ENCODE results near the gene C1orf116.

DNA sequence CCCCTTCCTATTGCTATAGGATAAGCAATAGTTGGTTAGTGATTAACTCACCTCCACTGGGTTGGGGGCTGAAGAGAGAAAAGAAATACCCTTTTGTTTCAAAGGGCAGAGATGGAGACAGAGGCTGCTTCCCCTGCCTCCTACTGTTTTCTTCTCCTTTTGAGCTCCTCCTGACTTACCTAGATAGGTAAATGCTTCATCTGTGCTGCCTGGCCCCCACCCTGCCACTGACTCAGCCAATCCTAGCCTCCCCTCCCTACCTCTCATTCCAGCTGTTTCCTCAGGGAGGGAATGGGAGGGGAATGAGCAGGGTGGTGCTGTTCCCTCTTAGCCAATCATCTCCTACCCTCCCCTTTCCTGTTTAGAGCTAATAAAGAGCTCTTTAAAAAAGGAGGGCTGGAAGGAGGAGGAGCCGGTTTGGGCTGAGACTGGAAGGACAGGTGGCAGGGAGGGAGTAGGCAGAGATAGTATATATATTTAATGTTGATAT is at the start of gene C1orf116:
- TF ChIP-seq RARB (CRISPR knock-in tag; IDR thresholded peaks at IDR 0.05) (no peak), CSDC2 (CRISPR knock-in tag; IDR thresholded peaks at IDR 0.05) (no peak), BACH2 (CRISPR knock-in tag; IDR thresholded peaks at IDR 0.05; ENCODE audit: borderline replicate concordance) (no peak), GLIS3 (CRISPR knock-in tag; IDR thresholded peaks at IDR 0.05) (no peak), ARNTL (CRISPR knock-in tag; IDR thresholded peaks at IDR 0.05; ENCODE audit: borderline replicate concordance, low read depth) (no peak), ZNF70 (CRISPR knock-in tag; IDR thresholded peaks at IDR 0.05) (no peak), ZFP30 (CRISPR knock-in tag; IDR thresholded peaks at IDR 0.05) (no peak), OSR1 (CRISPR knock-in tag; IDR thresholded peaks at IDR 0.05) (no peak)
- TF ChIP-seq, protein P1, sequence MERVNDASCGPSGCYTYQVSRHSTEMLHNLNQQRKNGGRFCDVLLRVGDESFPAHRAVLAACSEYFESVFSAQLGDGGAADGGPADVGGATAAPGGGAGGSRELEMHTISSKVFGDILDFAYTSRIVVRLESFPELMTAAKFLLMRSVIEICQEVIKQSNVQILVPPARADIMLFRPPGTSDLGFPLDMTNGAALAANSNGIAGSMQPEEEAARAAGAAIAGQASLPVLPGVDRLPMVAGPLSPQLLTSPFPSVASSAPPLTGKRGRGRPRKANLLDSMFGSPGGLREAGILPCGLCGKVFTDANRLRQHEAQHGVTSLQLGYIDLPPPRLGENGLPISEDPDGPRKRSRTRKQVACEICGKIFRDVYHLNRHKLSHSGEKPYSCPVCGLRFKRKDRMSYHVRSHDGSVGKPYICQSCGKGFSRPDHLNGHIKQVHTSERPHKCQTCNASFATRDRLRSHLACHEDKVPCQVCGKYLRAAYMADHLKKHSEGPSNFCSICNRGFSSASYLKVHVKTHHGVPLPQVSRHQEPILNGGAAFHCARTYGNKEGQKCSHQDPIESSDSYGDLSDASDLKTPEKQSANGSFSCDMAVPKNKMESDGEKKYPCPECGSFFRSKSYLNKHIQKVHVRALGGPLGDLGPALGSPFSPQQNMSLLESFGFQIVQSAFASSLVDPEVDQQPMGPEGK (CRISPR knock-in tag; IDR thresholded peaks at IDR 0.05; ENCODE audit: borderline replicate concordance): no peak
- TF ChIP-seq, protein P2, sequence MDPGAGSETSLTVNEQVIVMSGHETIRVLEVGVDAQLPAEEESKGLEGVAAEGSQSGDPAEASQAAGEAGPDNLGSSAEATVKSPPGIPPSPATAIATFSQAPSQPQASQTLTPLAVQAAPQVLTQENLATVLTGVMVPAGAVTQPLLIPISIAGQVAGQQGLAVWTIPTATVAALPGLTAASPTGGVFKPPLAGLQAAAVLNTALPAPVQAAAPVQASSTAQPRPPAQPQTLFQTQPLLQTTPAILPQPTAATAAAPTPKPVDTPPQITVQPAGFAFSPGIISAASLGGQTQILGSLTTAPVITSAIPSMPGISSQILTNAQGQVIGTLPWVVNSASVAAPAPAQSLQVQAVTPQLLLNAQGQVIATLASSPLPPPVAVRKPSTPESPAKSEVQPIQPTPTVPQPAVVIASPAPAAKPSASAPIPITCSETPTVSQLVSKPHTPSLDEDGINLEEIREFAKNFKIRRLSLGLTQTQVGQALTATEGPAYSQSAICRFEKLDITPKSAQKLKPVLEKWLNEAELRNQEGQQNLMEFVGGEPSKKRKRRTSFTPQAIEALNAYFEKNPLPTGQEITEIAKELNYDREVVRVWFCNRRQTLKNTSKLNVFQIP (CRISPR knock-in tag; IDR thresholded peaks at IDR 0.05; ENCODE audit: borderline replicate concordance, low read depth): no peak
- TF ChIP-seq, protein P3, sequence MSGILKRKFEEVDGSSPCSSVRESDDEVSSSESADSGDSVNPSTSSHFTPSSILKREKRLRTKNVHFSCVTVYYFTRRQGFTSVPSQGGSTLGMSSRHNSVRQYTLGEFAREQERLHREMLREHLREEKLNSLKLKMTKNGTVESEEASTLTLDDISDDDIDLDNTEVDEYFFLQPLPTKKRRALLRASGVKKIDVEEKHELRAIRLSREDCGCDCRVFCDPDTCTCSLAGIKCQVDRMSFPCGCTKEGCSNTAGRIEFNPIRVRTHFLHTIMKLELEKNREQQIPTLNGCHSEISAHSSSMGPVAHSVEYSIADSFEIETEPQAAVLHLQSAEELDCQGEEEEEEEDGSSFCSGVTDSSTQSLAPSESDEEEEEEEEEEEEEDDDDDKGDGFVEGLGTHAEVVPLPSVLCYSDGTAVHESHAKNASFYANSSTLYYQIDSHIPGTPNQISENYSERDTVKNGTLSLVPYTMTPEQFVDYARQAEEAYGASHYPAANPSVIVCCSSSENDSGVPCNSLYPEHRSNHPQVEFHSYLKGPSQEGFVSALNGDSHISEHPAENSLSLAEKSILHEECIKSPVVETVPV (CRISPR knock-in tag; IDR thresholded peaks at IDR 0.05): no peak
- TF ChIP-seq, protein P4, sequence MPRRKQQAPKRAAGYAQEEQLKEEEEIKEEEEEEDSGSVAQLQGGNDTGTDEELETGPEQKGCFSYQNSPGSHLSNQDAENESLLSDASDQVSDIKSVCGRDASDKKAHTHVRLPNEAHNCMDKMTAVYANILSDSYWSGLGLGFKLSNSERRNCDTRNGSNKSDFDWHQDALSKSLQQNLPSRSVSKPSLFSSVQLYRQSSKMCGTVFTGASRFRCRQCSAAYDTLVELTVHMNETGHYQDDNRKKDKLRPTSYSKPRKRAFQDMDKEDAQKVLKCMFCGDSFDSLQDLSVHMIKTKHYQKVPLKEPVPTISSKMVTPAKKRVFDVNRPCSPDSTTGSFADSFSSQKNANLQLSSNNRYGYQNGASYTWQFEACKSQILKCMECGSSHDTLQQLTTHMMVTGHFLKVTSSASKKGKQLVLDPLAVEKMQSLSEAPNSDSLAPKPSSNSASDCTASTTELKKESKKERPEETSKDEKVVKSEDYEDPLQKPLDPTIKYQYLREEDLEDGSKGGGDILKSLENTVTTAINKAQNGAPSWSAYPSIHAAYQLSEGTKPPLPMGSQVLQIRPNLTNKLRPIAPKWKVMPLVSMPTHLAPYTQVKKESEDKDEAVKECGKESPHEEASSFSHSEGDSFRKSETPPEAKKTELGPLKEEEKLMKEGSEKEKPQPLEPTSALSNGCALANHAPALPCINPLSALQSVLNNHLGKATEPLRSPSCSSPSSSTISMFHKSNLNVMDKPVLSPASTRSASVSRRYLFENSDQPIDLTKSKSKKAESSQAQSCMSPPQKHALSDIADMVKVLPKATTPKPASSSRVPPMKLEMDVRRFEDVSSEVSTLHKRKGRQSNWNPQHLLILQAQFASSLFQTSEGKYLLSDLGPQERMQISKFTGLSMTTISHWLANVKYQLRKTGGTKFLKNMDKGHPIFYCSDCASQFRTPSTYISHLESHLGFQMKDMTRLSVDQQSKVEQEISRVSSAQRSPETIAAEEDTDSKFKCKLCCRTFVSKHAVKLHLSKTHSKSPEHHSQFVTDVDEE (CRISPR knock-in tag; IDR thresholded peaks at IDR 0.05): no peak

Data from SK-N-SH treated with all-trans-retinoic acid at 6 μM for 48 hours (cell line).